ENCODE data around the gene PI16. TPM values are rescaled to one million over a fixed set of nuclear protein-coding genes. Genes with fewer than 3 reads are reported as not detected.

PI16 gene
- total RNA-seq, 1 experiment from 2014 or later, result not detected

DNA sequence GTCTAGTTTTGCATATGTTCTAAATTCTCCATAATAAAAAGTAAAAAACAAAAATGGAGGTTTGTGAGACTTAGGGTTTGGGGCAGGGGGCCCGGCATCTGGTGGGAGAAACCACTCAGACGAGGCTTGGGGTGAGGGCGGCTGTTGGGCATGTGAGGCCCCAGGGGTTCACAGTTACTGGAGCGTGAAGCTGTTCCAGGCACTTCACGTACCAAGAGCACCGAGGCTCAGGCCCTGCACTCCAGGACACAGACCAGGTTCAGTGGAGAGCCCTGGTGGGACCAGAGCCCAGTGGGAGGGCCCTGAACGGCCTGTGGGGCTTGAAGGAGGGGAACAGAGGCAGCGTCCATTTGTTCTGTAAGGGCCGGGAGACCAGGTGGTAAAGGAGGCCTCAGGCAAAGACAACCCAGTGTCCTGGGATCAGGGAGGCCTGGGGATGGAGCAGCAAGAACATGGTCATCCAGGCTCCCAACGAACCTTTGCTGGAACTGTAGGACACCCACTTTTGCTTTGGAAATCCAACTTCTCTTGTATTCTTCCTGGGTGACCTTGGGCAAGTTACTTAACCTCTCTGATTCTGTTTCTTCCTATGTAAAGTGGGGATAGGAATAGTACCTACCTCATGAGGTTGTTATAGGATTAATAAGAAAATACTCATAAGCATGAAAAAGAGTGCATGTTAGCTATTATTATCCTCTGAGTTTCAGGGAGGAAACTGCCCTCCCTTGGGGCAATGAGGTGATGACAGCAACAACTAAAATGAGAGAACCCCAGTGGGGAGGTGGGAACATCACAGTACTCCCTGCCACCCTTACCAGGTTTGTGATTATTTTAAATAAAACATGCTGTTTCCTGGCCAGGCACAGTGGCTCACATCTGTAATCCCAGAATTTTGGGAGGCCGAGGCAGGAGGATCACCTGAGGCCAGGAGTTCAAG lies 49.8 kb downstream of the PI16 start:
- in situ Hi-C loops (cut with HindIII; ENCODE audit: low pct_unique_long_range_greater_than_20kb, low sequenced_read_pairs), result no loop called here
- DNase-seq (ENCODE audit: low read depth, low spot score), result no peak
- Histone ChIP-seq H3K4me1 (ENCODE audit: control insufficient read depth, insufficient read depth, low read length) (no peaks in the 10 kb centered on the region), H3K4me3 (ENCODE audit: low read depth in 2 of 2, low read length in 2 of 2) (no peak overlapping the region), H3K27ac (ENCODE audit: low read length) (no peak overlapping the region), H3K9me3 (ENCODE audit: control insufficient read depth, insufficient read depth, low read depth, low read length) (no peaks in the 10 kb centered on the region), H3K36me3 (ENCODE audit: control insufficient read depth, insufficient read depth, low read length) (no peaks in the 10 kb centered on the region), H3K27me3 (ENCODE audit: control insufficient read depth, insufficient read depth, low read length) (no peaks in the 10 kb centered on the region)
- ATAC-seq, result no peak
- intact Hi-C loops (cut with micrococcal nuclease; ENCODE audit: unreplicated experiment), result no loop called here
- BruUV-seq (replicated peaks), result no TSS peak
- TF ChIP-seq, protein P1, sequence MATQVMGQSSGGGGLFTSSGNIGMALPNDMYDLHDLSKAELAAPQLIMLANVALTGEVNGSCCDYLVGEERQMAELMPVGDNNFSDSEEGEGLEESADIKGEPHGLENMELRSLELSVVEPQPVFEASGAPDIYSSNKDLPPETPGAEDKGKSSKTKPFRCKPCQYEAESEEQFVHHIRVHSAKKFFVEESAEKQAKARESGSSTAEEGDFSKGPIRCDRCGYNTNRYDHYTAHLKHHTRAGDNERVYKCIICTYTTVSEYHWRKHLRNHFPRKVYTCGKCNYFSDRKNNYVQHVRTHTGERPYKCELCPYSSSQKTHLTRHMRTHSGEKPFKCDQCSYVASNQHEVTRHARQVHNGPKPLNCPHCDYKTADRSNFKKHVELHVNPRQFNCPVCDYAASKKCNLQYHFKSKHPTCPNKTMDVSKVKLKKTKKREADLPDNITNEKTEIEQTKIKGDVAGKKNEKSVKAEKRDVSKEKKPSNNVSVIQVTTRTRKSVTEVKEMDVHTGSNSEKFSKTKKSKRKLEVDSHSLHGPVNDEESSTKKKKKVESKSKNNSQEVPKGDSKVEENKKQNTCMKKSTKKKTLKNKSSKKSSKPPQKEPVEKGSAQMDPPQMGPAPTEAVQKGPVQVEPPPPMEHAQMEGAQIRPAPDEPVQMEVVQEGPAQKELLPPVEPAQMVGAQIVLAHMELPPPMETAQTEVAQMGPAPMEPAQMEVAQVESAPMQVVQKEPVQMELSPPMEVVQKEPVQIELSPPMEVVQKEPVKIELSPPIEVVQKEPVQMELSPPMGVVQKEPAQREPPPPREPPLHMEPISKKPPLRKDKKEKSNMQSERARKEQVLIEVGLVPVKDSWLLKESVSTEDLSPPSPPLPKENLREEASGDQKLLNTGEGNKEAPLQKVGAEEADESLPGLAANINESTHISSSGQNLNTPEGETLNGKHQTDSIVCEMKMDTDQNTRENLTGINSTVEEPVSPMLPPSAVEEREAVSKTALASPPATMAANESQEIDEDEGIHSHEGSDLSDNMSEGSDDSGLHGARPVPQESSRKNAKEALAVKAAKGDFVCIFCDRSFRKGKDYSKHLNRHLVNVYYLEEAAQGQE (IDR thresholded peaks at IDR 0.05; ENCODE audit: insufficient read depth in 1 of 2, low read depth in 2 of 2, low read length in 1 of 2), result no peak
- POLR2A ChIA-PET, result no interaction called here
- CTCF ChIA-PET, result interaction anchor here (0.5 kb wide), 1 partner anchor 177 kb away, joined by 3 read pairs; no protein-coding TSS in a partner anchor

DNA sequence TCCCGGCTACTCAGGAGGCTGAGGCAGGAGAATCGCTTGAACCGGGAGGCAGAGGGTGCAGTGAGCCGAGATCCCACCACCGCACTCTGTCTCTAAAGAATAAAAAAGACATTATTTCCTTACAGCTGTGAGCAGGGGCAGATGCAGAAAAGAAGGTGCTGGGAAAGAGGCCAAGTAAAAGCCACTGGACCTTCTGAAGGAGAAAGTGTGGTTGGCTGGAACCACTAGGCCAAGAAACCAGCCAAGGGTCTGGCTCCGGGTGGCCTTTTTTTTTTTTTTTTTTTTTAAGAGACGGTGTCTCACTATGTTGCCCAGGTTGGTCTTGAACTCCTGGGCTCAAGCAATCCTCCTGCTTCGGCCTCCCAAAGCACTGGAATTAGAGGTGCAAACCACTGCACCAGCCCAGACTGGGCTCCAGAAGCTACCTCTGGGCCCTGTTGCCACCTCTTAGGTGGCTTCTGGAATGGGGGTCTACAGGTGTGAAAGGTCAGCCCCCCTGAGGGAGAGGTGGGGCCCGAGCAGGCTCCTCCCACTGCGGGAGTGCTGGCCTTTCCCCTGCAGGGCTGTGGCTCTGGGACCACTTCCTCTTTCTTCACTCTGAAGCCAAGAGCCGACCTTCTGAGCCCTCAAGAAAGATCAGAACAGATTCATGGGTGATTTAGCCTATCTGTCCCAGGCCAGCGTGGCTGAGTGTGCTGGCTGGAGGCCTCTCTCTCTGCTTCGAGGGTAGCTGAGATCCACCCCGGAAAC lies 50.7 kb downstream of the PI16 start, which contains the start of gene FGD2:
Gene FGD2 (plus strand): TSS at position 595 of the 750 bp plus-strand sequence. CDS start 163 bp downstream, outside the sequence.
- H3K36me3 ChIP-seq (ENCODE audit: control insufficient read depth, insufficient read depth, low read length), result no peaks in the 10 kb centered on the region
- H3K27ac ChIP-seq (ENCODE audit: low read length), result no peak within 1 kb of the TSS
- no peak for DNase-seq (ENCODE audit: low read depth, low spot score)
- intact Hi-C loops (cut with micrococcal nuclease; ENCODE audit: unreplicated experiment) (no loop called here), in situ Hi-C loops (cut with HindIII; ENCODE audit: low pct_unique_long_range_greater_than_20kb, low sequenced_read_pairs) (no loop called here)
- TF ChIP-seq TCF7L2 (IDR thresholded peaks at IDR 0.05; ENCODE audit: low read depth, low read length) (no peak), POLR2AphosphoS5 (IDR thresholded peaks at IDR 0.05; ENCODE audit: low read depth, low read length) (no peak), SIN3A (IDR thresholded peaks at IDR 0.05; ENCODE audit: borderline replicate concordance, insufficient read depth, low read depth, low read length) (no peak)
- TF ChIP-seq, protein P2, sequence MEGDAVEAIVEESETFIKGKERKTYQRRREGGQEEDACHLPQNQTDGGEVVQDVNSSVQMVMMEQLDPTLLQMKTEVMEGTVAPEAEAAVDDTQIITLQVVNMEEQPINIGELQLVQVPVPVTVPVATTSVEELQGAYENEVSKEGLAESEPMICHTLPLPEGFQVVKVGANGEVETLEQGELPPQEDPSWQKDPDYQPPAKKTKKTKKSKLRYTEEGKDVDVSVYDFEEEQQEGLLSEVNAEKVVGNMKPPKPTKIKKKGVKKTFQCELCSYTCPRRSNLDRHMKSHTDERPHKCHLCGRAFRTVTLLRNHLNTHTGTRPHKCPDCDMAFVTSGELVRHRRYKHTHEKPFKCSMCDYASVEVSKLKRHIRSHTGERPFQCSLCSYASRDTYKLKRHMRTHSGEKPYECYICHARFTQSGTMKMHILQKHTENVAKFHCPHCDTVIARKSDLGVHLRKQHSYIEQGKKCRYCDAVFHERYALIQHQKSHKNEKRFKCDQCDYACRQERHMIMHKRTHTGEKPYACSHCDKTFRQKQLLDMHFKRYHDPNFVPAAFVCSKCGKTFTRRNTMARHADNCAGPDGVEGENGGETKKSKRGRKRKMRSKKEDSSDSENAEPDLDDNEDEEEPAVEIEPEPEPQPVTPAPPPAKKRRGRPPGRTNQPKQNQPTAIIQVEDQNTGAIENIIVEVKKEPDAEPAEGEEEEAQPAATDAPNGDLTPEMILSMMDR (IDR thresholded peaks at IDR 0.05), result no peak
- TF ChIP-seq, protein P1 (IDR thresholded peaks at IDR 0.05; ENCODE audit: insufficient read depth in 1 of 2, low read depth in 2 of 2, low read length in 1 of 2), result no peak
- ATAC-seq, result 0 out of 2 replicates have a peak, but pooled peaks have one; percentile 11
- H3K4me1 ChIP-seq (ENCODE audit: control insufficient read depth, insufficient read depth, low read length), result no peaks in the 10 kb centered on the region
- CTCF ChIA-PET, result no interaction called here
- no peaks in the 10 kb centered on the region for H3K27me3 ChIP-seq (ENCODE audit: control insufficient read depth, insufficient read depth, low read length)
- POLR2A ChIA-PET, result interaction anchor here (0.5 kb wide), 1 partner anchor 102 kb away, joined by 3 read pairs; no protein-coding TSS in a partner anchor
- BruUV-seq (replicated peaks), result no TSS peak
- no peak within 1 kb of the TSS for H3K4me3 ChIP-seq (ENCODE audit: low read depth in 2 of 2, low read length in 2 of 2)
- no peaks in the 10 kb centered on the region for H3K9me3 ChIP-seq (ENCODE audit: control insufficient read depth, insufficient read depth, low read depth, low read length)

Measured in Panc1 (cell line).